ENCODE results near the gene EIF3I.

Gene EIF3I

DNA sequence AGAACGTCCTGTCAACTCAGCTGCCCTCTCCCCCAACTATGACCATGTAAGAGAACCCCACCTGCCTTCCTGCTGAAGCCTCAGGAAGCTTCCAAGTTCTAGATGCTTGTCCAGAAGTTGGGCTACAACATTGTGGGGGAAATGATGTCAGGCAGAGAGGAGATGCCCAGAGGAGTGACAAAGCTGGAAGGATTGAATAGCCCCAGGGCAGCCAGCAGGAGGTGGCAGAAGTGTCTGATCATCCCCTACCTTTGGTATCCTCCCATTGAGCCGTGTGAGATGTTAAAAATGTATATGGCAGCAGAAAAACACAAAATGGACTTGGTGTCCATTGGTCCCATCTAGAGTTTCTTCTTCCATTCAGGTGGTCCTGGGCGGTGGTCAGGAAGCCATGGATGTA, 6.6 kb downstream of the EIF3I start:
- DNase-seq (ENCODE audit: low read depth, low spot score), result no peak
- H3K27ac ChIP-seq, result no peak overlapping the region

DNA sequence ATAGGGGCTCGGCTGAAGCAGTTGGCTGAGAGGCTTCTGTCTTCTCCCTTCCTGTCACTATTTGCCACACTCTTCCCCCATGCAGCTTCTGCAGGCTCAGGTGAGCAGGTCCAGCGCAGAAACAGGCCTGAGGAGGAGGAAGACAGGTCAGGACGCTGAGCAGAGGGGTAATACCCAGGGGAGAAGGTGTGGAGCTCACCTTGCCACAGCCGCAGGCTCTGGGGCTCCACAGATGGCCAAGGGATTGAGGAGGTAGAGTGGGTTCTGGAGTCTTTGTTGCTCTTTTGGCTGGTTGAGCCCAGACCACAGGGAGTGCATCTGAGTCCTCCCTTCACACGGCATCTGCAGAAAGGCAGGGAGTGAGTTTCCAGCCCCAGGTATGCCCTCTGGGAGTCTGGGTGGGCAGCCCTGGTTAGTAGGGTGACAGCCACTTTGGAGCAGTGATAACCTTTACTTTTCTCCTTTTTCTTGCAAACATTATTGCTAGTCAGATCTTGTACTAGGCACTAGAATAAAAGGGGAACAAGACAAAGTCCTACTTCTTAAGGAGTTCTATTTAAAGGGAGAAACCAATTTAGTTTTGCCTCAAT, 9.7 kb downstream of the EIF3I start:
- H3K27ac ChIP-seq, result no peak overlapping the region
- no peak for DNase-seq (ENCODE audit: low read depth, low spot score)

DNA sequence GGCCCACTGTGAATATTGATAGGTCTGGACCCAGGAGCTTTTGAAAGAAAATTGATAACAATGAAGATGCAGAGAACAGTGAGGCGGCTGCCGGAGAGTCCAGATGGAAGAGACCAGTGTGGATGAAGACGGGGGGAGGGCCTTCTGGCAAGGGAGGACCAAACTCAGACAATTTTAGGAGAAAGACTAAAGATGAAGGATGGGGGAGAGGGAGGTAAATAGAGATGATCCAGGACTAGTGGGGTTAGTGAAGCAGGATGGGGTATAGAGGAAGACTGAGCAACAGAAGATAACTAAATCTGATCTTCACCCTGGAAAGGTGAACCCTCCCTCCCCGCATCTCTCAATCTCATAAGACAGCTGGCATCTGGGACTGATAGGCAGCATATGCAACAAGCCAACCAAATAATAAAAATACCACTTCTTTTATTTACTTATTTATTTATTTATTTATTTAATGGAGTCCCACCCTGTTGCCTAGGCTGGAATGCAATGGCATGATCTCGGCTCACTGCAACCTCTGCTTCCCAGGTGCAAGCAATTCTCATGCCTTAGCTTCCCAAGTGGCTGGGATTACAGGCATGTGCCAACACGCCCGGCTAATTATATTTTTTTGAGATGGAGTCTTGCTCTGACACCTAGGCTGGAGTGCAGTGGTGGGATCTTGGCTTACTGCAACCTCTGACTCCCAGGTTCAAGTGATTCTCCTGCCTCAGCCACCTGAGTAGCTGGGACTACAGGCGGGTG, 10.5 kb downstream of the EIF3I start:
- DNase-seq (ENCODE audit: low read depth, low spot score), result no peak
- H3K27ac ChIP-seq, result no peak overlapping the region

GRCh38 chr1:32234792-32235191, 12.6 kb downstream of the EIF3I start:
- H3K27ac ChIP-seq, result peak overlapping the region; percentile 83
- no peak for DNase-seq (ENCODE audit: low read depth, low spot score)

DNA sequence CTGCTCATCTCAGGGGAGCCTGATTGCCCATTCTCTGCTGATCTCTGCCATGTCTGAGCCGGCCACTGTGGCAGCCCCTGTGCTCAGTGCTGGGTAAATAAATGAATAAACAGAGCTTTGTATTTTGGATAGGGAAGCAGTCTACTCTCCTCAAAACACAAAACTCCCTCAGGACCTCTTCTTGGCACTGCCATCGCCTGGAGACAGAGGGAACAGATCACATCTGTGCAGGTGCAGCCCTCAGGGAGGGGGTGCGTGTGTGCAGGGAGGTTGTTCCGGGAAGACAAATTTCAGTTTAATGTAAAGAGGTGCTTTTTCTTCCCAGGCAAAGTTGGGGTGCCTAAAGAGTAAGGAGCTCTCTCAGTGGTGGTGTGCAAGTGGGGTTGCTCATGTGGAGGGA, 17.1 kb downstream of the EIF3I start:
- H3K27ac ChIP-seq, result no peak overlapping the region
- DNase-seq (ENCODE audit: low read depth, low spot score), result no peak

- no peak for DNase-seq (ENCODE audit: low read depth, low spot score)
- no peak overlapping the region for H3K27ac ChIP-seq
Measured at GRCh38 chr1:32239790-32240139, 17.6 kb downstream of the EIF3I start.

GRCh38 chr1:32240140-32240951, 18.1 kb downstream of the EIF3I start:
- H3K27ac ChIP-seq, result no peak overlapping the region
- no peak for DNase-seq (ENCODE audit: low read depth, low spot score)

GRCh38 chr1:32241001-32241763, 19.0 kb downstream of the EIF3I start:
- no peak for DNase-seq (ENCODE audit: low read depth, low spot score)
- no peak overlapping the region for H3K27ac ChIP-seq

DNA sequence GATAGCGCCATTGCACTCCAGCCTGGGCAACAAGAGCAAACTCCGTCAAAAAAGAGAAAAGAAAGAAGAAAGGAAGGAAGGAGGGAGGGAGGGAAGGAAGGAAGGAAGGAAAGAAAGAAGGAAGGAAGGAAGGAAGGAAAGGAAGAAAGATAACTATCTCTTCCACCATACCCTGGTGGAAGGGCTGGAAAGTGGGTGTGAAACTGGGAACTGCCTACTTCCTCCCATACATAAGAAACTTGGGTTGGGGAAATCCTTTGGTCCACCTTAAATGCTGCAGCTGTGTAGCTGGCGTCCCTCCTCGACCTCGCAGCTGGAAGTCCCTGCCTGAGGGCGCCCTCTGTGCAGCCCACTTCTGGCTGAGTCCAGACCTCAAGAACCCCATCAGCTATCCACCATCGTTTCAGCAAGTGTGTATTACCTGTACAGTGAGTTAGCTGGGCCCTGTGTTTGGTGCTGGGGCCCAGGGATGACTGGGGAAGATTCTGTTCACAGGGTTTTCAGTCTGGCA, 20.2 kb downstream of the EIF3I start:
- DNase-seq (ENCODE audit: low read depth, low spot score), result no peak
- H3K27ac ChIP-seq, result no peak overlapping the region

DNA sequence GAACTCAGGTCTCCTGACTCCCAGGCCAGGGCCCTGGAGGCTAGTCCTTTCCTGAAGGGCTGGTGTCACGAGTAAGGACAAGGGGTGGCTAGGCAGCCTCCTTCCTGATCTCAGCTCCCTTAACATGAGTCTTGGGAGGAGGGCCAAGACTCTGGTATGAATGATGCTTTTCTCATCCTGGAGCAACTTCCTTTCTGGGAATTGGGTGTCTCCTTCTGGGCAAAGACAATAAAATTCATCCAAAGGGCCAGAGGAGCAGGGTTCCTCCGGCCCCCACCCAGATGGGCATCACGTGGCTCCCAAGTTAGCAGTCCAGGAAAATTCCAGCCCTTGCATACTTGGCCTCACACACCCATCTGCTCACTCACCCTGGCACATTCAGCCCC, 24.7 kb downstream of the EIF3I start, which contains the start of gene FAM167B:
Gene FAM167B, plus strand, starts transcription at position 335 of the 386 bp plus-strand sequence. CDS start 200 bp downstream, outside the sequence.
- H3K27ac ChIP-seq, result peak within 1 kb of the TSS; percentile 13
- DNase-seq (ENCODE audit: low read depth, low spot score), result no peak

GRCh38 chr1:32247452-32247851, 25.2 kb downstream of the EIF3I start:
- H3K27ac ChIP-seq, result no peak overlapping the region
- no peak for DNase-seq (ENCODE audit: low read depth, low spot score)

DNA sequence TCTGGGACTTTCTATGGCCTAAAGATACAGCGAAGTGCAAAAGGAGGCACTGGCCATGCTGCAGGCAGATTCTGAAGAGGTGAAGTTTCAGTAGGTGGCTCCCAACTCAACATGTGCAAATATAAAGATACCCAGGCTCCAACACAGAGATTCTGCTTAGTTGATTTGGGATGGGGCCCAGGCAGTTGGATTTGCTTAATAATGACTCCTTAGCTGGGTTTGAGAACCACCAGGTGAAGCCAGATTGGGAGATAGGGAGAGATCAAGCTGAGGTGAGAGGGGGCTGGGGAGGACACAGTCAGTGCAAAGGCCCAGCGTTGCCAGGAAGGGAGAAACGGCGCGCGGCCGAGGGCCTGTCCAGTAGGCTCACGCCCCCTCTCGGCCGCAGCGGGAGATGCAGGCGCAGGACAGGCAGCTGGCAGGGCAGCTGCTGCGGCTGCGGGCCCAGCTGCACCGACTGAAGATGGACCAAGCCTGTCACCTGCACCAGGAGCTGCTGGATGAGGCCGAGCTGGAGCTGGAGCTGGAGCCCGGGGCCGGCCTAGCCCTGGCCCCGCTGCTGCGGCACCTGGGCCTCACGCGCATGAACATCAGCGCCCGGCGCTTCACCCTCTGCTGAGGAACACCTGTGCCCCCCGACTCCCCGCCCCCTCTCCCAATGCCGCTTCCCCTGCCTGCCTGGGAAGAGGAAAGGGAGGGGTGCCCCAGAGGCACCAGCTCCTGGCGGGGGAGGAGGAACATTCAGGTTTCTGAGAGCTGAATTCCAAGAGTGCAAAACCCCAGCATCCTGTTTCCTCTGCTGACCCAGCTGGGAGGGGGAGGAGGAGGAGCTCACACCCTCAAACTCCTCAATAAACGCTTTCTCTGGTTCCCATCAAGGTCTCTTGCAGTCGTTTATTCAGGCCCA, 26.0 kb downstream of the EIF3I start:
- peak overlapping the region; percentile 13 for H3K27ac ChIP-seq
- peak; percentile 22 for DNase-seq (ENCODE audit: low read depth, low spot score)

- no peak overlapping the region for H3K27ac ChIP-seq
- DNase-seq (ENCODE audit: low read depth, low spot score), result no peak
Measured at GRCh38 chr1:32249831-32250525, 27.8 kb downstream of the EIF3I start.

- DNase-seq (ENCODE audit: low read depth, low spot score), result no peak
- no peak within 1 kb of the TSS for H3K27ac ChIP-seq
Measured at GRCh38 chr1:32250893-32251716, 28.9 kb downstream of the EIF3I start, which contains the start of gene LCK. LCK (plus strand) TSS chr1:32251265; CDS start chr1:32274330, 23,065 bp downstream.

DNA sequence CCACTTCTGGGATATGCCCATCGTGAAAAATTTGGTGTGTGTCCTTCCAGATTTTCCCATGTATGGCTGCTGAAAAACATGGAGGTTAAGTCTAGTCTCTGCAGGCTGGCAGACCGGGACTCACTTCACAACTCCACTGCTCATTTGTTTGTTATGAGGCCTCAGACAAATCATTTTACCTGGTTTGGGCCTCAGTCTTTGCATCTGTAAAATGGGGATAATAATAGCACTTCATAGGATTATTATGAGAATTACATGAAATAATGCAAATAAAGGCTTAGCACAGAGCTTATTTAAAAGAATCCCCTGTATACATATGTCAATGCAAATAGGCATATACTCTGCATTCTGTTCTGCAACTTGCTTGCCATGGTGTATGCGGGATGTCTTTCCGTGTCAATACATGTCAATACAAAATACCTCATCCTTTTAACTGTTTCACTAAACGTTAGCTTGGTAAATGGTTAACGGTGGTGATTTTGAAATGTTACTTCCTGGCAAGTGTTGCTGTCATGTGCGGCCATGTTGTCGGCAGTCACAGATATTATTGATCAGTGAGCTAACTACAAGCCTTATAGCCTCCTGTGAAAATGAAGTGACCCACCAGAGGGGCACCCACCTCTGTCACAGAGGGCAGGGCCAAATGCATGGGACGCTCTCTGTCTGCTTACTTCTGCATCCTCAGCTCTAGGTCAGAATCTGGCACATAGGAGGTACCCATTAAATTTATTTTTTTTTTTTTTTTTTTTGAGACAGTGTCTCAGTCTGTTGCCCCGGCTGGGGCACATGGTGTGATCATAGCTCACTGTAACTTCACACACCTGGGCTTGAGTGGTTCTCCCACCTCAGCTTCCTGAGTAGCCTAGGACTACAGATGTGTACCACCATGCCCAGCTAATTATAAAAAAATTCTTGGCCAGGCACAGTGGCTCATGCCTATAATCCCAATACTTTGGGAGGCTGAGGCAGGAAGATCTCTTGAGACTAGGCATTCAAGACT, 33.2 kb downstream of the EIF3I start:
- H3K27ac ChIP-seq, result no peak overlapping the region
- no peak for DNase-seq (ENCODE audit: low read depth, low spot score)

DNA sequence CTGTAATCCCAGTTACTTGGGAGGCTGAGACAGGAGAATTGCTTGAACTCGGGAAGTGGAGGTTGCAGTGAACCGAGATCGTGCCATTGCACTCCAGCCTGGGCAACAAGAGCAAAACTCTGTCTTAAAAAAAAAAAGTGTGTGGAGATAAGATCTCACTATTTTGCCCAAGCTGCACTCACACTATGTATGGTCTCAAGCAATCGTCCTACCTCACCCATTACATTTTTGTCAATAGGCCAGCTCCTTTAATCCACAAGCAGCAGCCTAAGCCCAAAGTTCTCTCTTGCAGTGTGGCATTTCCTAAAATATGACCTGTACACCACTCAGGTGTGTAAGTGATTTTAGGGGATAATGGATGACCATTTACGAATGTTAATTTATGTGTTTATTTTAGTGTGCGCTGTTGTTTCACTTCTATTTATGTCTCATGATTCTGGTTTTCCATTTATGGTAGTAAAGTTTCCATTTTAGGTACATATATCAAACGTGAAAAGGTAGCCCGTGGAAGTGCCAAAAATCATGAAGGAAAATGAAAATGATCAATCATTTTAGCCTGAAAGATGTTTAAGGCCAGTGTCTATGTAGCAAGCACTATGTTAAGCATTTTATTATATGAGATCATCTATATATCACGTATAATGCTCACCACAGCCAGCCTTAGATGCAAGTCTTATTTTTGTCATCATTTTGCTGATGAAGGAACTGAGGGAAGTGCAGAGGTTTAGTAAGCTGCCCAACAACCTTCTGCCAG, 34.4 kb downstream of the EIF3I start:
- DNase-seq (ENCODE audit: low read depth, low spot score), result no peak
- no peak overlapping the region for H3K27ac ChIP-seq
